ENCODE data around the gene PLXNA3. TPM values are rescaled to one million over a fixed set of nuclear protein-coding genes. Genes with fewer than 3 reads are reported as not detected.

The PLXNA3 gene
- total and polyA plus RNA-seq, 10 of the 15 experiments (the other 5 are each of a cell fraction or from before 2014, with no cell fraction given) = 0.26 to 26.8 (median 3.4) TPM

DNA sequence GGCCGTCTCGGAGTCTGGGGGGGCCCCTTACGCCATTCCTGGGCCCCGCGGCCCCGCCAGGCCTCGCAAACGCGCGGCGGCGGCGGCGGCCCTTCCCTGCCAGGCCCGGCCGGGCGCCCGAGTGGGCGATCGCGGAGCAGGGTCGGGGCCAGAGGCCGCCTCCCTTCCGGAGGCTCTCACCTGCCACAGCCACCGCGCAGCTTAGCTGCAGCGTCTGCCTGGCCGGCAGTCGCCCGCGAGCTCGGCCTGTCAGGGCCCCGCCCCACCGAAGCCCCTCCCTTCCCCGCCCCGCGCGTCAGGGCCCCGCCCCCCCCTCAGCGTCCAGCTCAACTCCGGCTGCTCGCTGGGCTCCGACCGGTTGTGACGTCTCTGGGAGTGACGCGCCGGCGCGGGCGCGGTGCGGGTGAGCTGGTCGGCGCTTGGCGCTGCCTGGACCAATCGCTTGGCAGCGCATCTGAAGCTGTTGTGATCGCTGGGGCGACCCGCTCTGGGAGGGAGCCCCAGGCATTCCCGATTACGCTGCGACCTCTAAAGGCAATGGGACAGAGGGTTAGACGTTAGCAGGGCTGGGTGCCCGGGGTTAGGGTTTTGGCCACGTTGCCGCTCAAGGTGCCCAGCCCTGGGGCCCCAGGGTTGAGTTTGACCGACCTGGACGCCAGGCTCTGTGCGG, 32.5 kb downstream of the PLXNA3 start, which contains the start of gene SLC10A3:
SLC10A3 (minus strand) TSS at position 216 of the 670 bp plus-strand sequence. CDS start 1,689 bp downstream, outside the sequence.
- ChIA-PET SMC1A (ENCODE audit: uncharacterized antibody, unreplicated experiment) (interaction anchor here (0.9 to 2.2 kb wide), 5 partner anchors 9 to 117 kb away, joined by 3 to 7 read pairs (median 4); partner anchors contain the start of genes ATP6AP1 and FAM3A), POLR2A (interaction anchor here (0.6 to 3.3 kb wide), 15 partner anchors 9 to 121 kb away, joined by 3 to 14 read pairs (median 4); partner anchors contain the start of genes EMD, FAM3A and RPL10), CTCF (interaction anchor here (1.0 to 2.4 kb wide), 3 partner anchors 9 to 37 kb away, joined by 3 to 13 read pairs (median 5); no protein-coding TSS in a partner anchor), RAD21 (ENCODE audit: unreplicated experiment) (interaction anchor here (0.6 to 1.9 kb wide), 9 partner anchors 12 to 117 kb away, joined by 3 to 7 read pairs (median 5); partner anchors contain the start of genes FAM3A, LAGE3 and RPL10)
- Histone ChIP-seq H3K36me3 (ENCODE audit: control insufficient read depth in 2 of 2, insufficient read depth in 2 of 2, low read length in 1 of 2) (peaks cover 0 to 2% of the 10 kb centered on the region in 2 experiments; a peak in 1 of 4 replicates), H3K79me2 (ENCODE audit: control insufficient read depth, insufficient read depth, low read length) (peaks cover 10% of the 10 kb centered on the region), H2AFZ (ENCODE audit: control insufficient read depth, low read depth, low read length) (peak within 1 kb of the TSS; percentile 77), H3K9ac (ENCODE audit: control insufficient read depth, insufficient read depth, low read length) (peak within 1 kb of the TSS; percentile 80), H3K27ac (ENCODE audit: control insufficient read depth, insufficient read depth) (peak within 1 kb of the TSS; percentile 76), H3K4me2 (ENCODE audit: control insufficient read depth, insufficient read depth) (peak within 1 kb of the TSS; percentile 84), H3K4me3 (peak within 1 kb of the TSS; percentile 74), H3K4me1 (ENCODE audit: control insufficient read depth, insufficient read depth, low read length) (peaks cover under 1% of the 10 kb centered on the region; the same call in 1 of the 2 replicates), H3K9me3 (replicated peaks; ENCODE audit: control insufficient read depth, insufficient read depth, low read length) (no peaks in the 10 kb centered on the region; the same call in 2 of the 3 replicates), H3K27me3 (replicated peaks in 1 of 2; ENCODE audit: control insufficient read depth in 2 of 2, insufficient read depth in 2 of 2, low read length in 1 of 2) (no peaks in the 10 kb centered on the region), H4K20me1 (ENCODE audit: control insufficient read depth, insufficient read depth) (no peaks in the 10 kb centered on the region)
- DNase-seq (ENCODE audit: low read depth, low spot score) (peak; percentile 67), ATAC-seq (peak; percentile 91), FAIRE-seq (peak; percentile 81)
- in situ Hi-C loops (cut with MboI) (no loop called here), intact Hi-C loops (cut with micrococcal nuclease; ENCODE audit: unreplicated experiment) (loop anchor here (1.0 kb wide), 1 partner anchor 37 kb away; no protein-coding TSS in a partner anchor)
- no TSS peak for BruUV-seq (replicated peaks)
- WGBS (ENCODE audit: insufficient coverage, insufficient replicate concordance, low lambda C conversion rate, missing lambda C conversion rate) = 35% methylated on average over 51 of the region's 71 CpGs
- TF ChIP-seq HDGF (IDR thresholded peaks at IDR 0.05) (0 out of 2 replicates have a peak, but pooled peaks have one; percentile 15), MTA2 (IDR thresholded peaks at IDR 0.05; ENCODE audit: low read depth) (no peak), KAT2A (conservative IDR thresholded peaks at IDR 0.05; ENCODE audit: control insufficient read depth, low read depth, low read length) (no peak), ZNF384 (IDR thresholded peaks at IDR 0.05; ENCODE audit: borderline replicate concordance, low read depth, low read length) (no peak), FOXM1 (IDR thresholded peaks at IDR 0.05; ENCODE audit: low read depth, low read length) (no peak), ASH2L (IDR thresholded peaks at IDR 0.05; ENCODE audit: borderline replicate concordance, low read depth) (no peak), YBX1 (IDR thresholded peaks at IDR 0.05) (no peak), SMAD1 (IDR thresholded peaks at IDR 0.05; ENCODE audit: low read depth, partially characterized antibody) (no peak), ZNF207 (IDR thresholded peaks at IDR 0.05; ENCODE audit: borderline replicate concordance) (no peak), TCF12 (IDR thresholded peaks at IDR 0.05; ENCODE audit: low read depth, low read length) (peak; percentile 60; the same call in 1 of the 2 replicates), IKZF1 (conservative IDR thresholded peaks at IDR 0.05) (peak; percentile 61; the same call in 1 of the 2 replicates), SRF (IDR thresholded peaks at IDR 0.05; ENCODE audit: low read depth in 2 of 2, low read length in 2 of 2) (no peak), POLR2AphosphoS2 (IDR thresholded peaks at IDR 0.05; ENCODE audit: low read depth, low read length) (0 out of 2 replicates have a peak, but pooled peaks have one; percentile 23), BACH1 (IDR thresholded peaks at IDR 0.05; ENCODE audit: borderline replicate concordance) (peak; percentile 61; the same call in 1 of the 2 replicates), MTA3 (IDR thresholded peaks at IDR 0.05; ENCODE audit: borderline replicate concordance, low read length) (no peak), SKIL (IDR thresholded peaks at IDR 0.05; ENCODE audit: low read depth, poor library complexity, severe bottlenecking) (no peak), NFXL1 (IDR thresholded peaks at IDR 0.05; ENCODE audit: borderline replicate concordance) (0 out of 2 replicates have a peak, but pooled peaks have one; percentile 29), ZNF622 (IDR thresholded peaks at IDR 0.05) (no peak), RFX5 (IDR thresholded peaks at IDR 0.05; ENCODE audit: low read depth, low read length) (0 out of 2 replicates have a peak, but pooled peaks have one; percentile 16), EP300 (IDR thresholded peaks at IDR 0.05; ENCODE audit: borderline replicate concordance in 1 of 2, control insufficient read depth in 1 of 2, low read depth in 2 of 2, low read length in 2 of 2) (no peak)
- TF ChIP-seq, protein P1, sequence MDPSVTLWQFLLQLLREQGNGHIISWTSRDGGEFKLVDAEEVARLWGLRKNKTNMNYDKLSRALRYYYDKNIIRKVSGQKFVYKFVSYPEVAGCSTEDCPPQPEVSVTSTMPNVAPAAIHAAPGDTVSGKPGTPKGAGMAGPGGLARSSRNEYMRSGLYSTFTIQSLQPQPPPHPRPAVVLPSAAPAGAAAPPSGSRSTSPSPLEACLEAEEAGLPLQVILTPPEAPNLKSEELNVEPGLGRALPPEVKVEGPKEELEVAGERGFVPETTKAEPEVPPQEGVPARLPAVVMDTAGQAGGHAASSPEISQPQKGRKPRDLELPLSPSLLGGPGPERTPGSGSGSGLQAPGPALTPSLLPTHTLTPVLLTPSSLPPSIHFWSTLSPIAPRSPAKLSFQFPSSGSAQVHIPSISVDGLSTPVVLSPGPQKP (IDR thresholded peaks at IDR 0.05; ENCODE audit: low read depth, low read length) = no peak
